Fibroblast of lung (primary cell): Measurements from ENCODE around the gene RPL22. TPM values are rescaled to one million over a fixed set of nuclear protein-coding genes. Genes with fewer than 3 reads are reported as not detected.

ENCODE experiments used
- DNase-seq, 2 donors: peaks; one replicate each; pipeline versions ENCODE4 v3.0.0 to v3.0.0-alpha.2; 2010; ENCODE audit warnings: low read depth in 2 of 2
- H2AFZ ChIP-seq: 2 replicates; pipeline ENCODE4 v1.5.1; 2012; ENCODE audit warnings: low read length, control low read depth, inconsistent platforms
- H3K27ac ChIP-seq: 2 replicates; pipeline ENCODE4 v1.5.1; 2011; ENCODE audit warnings: low read length, control low read depth; ENCODE audit not compliant: insufficient read depth
- H3K27me3 ChIP-seq: 2 replicates; pipeline ENCODE4 v1.5.1; 2011; ENCODE audit warnings: mild to moderate bottlenecking, low read length; ENCODE audit not compliant: control insufficient read depth, insufficient read depth
- H3K36me3 ChIP-seq: 2 replicates; pipeline ENCODE4 v1.5.1; 2011; ENCODE audit warnings: low read length; ENCODE audit not compliant: control insufficient read depth, insufficient read depth
- H3K4me1 ChIP-seq: 2 replicates; pipeline ENCODE4 v1.5.1; 2011; ENCODE audit warnings: low read length; ENCODE audit not compliant: control insufficient read depth, insufficient read depth; ENCODE audit errors: extremely low read depth
- H3K4me2 ChIP-seq: 2 replicates; pipeline ENCODE4 v1.5.1; 2011; ENCODE audit warnings: low read length, control low read depth; ENCODE audit not compliant: insufficient read depth; ENCODE audit errors: extremely low read depth
- H3K4me3 ChIP-seq, 4 experiments: fragments of 200-600 bp in 1 of 4; sonication (generic) in 1 of 4; replicated peaks in 1 of 4; 2 replicates each; pipeline ENCODE4 v1.5.1; 2011 to 2016; ENCODE audit warnings: low read length in 4 of 4, low read depth in 3 of 4, mild to moderate bottlenecking in 3 of 4, control low read depth in 2 of 4, inconsistent platforms in 1 of 4, mixed read lengths in 1 of 4; ENCODE audit not compliant: insufficient read depth in 1 of 4; ENCODE audit errors: control extremely low read depth in 1 of 4
- H3K79me2 ChIP-seq: 2 replicates; pipeline ENCODE4 v1.5.1; 2012; ENCODE audit warnings: mild to moderate bottlenecking, low read length, inconsistent platforms; ENCODE audit not compliant: control insufficient read depth, insufficient read depth
- H3K9ac ChIP-seq: 2 replicates; pipeline ENCODE4 v1.5.1; 2011; ENCODE audit warnings: mild to moderate bottlenecking, low read length, control low read depth; ENCODE audit not compliant: insufficient read depth
- H3K9me3 ChIP-seq: 2 replicates; pipeline ENCODE4 v1.5.1; 2012; ENCODE audit warnings: low read depth, low read length; ENCODE audit not compliant: control insufficient read depth, insufficient read depth
- H4K20me1 ChIP-seq: 2 replicates; pipeline ENCODE4 v1.5.1; 2011; ENCODE audit warnings: low read length; ENCODE audit not compliant: control insufficient read depth, insufficient read depth; ENCODE audit errors: extremely low read depth
- EZH2 ChIP-seq: IDR thresholded peaks from 2 replicates; pipeline ENCODE4 v1.5.1; 2012; ENCODE audit warnings: low read length, control low read depth, mild to moderate bottlenecking; ENCODE audit errors: missing control alignments
- polyA plus RNA-seq, 2 donors: library from polyadenylated mRNA; depleted of rRNA in 1 of 2; stranded (reverse) in 1 of 2; unstranded in 1 of 2; fragments of >200 nt; gene quantifications; 2 replicates each; pipeline ENCODE4 v1.2.1, GENCODE V29; 2011 to 2012; ENCODE audit warnings: missing spikeins in 1 of 2
- total RNA-seq: library from RNA; depleted of rRNA; stranded (reverse); fragments of >200 nt; gene quantifications from 2 replicates; pipeline ENCODE4 v1.2.1, GENCODE V29; 2014
- TF ChIP-seq, protein P1 (sequence below), 2 donors: IDR thresholded peaks in 1 of 2; conservative IDR thresholded peaks in 1 of 2; 1 replicate in 1 of 2; 2 replicates in 1 of 2; pipeline ENCODE4 v1.5.1; 2011 to 2012; ENCODE audit warnings: low read length in 2 of 2, control low read depth in 1 of 2, inconsistent platforms in 1 of 2, low read depth in 1 of 2, mild to moderate bottlenecking in 1 of 2

RPL22 gene
- total and polyA plus RNA-seq, 2 donors (not counting 1 experiment from before 2014, with no cell fraction given): 159 to 369 TPM

DNA sequence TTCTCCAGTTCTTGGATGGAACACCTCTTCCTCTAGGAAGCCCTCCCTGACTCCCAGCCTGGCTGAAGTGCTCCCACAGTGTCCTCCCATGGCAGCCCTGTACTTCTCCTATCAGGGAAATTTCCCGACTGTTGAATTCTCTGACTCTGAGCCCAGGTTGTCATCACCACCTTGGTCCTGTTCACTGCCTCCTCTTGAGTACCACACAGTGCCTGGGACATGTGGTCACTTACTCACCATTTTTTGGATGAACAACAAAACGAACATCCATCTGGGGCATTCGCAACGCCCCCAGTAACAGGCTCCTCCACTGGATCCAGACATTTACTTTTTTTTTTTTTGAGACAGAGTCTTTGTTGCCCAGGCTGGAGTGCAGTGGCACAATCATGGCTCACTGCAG, 56.7 kb downstream of the RPL22 start:
- Histone ChIP-seq H3K4me3 (no peak overlapping the region), H3K9ac (no peak overlapping the region), H2AFZ (no peak overlapping the region), H3K27me3 (no peaks in the 10 kb centered on the region), H3K36me3 (no peaks in the 10 kb centered on the region), H3K4me1 (no peaks in the 10 kb centered on the region), H3K9me3 (no peaks in the 10 kb centered on the region), H3K79me2 (no peaks in the 10 kb centered on the region), H3K4me2 (no peak overlapping the region), H4K20me1 (no peaks in the 10 kb centered on the region), H3K27ac (no peak overlapping the region)
- TF ChIP-seq, protein P1, sequence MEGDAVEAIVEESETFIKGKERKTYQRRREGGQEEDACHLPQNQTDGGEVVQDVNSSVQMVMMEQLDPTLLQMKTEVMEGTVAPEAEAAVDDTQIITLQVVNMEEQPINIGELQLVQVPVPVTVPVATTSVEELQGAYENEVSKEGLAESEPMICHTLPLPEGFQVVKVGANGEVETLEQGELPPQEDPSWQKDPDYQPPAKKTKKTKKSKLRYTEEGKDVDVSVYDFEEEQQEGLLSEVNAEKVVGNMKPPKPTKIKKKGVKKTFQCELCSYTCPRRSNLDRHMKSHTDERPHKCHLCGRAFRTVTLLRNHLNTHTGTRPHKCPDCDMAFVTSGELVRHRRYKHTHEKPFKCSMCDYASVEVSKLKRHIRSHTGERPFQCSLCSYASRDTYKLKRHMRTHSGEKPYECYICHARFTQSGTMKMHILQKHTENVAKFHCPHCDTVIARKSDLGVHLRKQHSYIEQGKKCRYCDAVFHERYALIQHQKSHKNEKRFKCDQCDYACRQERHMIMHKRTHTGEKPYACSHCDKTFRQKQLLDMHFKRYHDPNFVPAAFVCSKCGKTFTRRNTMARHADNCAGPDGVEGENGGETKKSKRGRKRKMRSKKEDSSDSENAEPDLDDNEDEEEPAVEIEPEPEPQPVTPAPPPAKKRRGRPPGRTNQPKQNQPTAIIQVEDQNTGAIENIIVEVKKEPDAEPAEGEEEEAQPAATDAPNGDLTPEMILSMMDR (conservative IDR thresholded peaks at IDR 0.05 in 1 of 2, IDR thresholded peaks at IDR 0.05 in 1 of 2; ENCODE audit: low read depth in 1 of 2, low read length in 2 of 2): no peak
- no peak for TF ChIP-seq EZH2
- no peak for DNase-seq

DNA sequence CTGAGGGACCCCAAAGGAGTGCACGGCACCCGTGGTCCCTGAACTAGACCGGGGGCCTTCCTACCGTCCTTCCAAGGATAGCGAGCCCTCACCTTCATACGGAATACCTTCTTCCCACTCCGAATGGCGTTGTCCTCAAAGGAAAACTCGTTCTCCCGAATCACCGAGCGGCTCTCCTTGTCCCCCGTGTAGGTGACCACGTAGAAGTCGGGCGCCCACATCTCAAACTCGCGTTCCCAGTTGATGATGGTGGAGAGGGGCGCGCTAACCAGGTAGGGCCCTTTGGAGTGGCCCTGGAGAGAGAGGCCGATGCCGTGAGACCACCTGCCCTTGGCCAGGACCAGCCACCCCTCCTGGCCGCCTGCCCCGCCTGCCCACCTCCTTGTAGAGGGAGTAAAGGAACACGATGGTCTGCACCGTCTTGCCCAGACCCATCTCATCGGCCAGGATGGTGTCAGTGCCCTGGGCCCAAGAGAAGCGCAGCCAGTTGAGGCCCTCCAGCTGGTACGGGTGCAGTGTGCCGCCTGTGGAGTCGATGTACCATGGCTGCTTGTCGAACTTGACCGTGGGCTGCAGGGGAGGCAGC, 57.3 kb downstream of the RPL22 start:
- H3K9ac ChIP-seq: no peak overlapping the region

DNA sequence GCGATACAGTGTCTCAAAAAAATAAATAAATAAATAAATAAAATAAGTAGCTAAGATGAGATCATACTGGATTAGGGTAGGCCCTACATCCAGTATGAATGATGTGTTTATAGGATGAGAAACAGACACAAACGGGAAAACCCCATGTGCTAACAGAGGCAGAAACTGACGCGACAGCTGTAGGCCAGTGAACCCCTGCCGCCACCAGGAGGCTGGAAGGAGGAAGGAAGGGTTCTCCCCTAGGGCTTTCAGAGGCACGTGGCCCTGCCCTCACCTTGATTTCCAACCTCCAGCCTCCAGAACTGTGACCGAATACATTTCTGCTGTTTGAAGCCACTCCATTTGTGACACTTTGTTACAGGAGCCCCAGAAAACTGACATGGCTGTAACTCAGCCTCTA, 57.8 kb downstream of the RPL22 start:
- TF ChIP-seq EZH2: no peak
- TF ChIP-seq, protein P1 (conservative IDR thresholded peaks at IDR 0.05 in 1 of 2, IDR thresholded peaks at IDR 0.05 in 1 of 2; ENCODE audit: low read depth in 1 of 2, low read length in 2 of 2): no peak
- Histone ChIP-seq H4K20me1 (no peaks in the 10 kb centered on the region), H2AFZ (no peak overlapping the region), H3K9me3 (no peaks in the 10 kb centered on the region), H3K79me2 (no peaks in the 10 kb centered on the region), H3K9ac (no peak overlapping the region), H3K36me3 (no peaks in the 10 kb centered on the region), H3K27ac (no peak overlapping the region), H3K27me3 (no peaks in the 10 kb centered on the region), H3K4me2 (no peak overlapping the region), H3K4me3 (no peak overlapping the region), H3K4me1 (no peaks in the 10 kb centered on the region)
- no peak for DNase-seq

More for the DNA sequence above, 57.3 kb downstream of the RPL22 start:
- Histone ChIP-seq H3K27ac (no peak overlapping the region), H3K4me2 (no peak overlapping the region), H2AFZ (no peak overlapping the region), H4K20me1 (no peaks in the 10 kb centered on the region), H3K9me3 (no peaks in the 10 kb centered on the region), H3K36me3 (no peaks in the 10 kb centered on the region), H3K4me3 (no peak overlapping the region), H3K79me2 (no peaks in the 10 kb centered on the region), H3K27me3 (no peaks in the 10 kb centered on the region), H3K4me1 (no peaks in the 10 kb centered on the region)
- TF ChIP-seq, protein P1 (conservative IDR thresholded peaks at IDR 0.05 in 1 of 2, IDR thresholded peaks at IDR 0.05 in 1 of 2; ENCODE audit: low read depth in 1 of 2, low read length in 2 of 2): no peak
- DNase-seq: no peak
